CD4-positive, alpha-beta T cell treated with Interferon alpha-2 for 1 hour (primary cell): Measurements from ENCODE around the gene ZXDC.

Source experiments
- DNase-seq, 2 donors: peaks; one replicate each; pipeline ENCODE4 v3.0.0-alpha.2; 2020 to 2022

Gene ZXDC

DNA sequence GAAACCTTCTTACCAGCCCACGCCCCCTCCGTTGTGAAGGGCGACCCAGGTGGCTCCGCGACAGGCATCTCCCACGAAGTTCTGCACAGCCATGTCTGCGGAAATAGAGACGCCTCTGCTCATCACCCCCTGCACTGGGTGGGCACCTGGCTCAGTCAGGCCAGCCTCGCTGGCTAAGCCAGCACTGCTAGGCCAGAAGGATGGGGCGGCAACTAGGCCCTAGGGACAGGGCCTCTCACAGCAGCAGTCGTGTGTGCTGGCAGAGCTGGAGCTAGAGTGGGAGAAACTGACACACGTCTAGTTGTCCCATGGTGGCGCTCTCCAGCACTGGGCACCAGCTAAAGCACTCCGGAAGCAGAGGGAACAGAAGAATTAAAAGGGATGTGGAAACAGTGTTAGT, 12.5 kb upstream of the ZXDC start:
- DNase-seq = no peak

DNA sequence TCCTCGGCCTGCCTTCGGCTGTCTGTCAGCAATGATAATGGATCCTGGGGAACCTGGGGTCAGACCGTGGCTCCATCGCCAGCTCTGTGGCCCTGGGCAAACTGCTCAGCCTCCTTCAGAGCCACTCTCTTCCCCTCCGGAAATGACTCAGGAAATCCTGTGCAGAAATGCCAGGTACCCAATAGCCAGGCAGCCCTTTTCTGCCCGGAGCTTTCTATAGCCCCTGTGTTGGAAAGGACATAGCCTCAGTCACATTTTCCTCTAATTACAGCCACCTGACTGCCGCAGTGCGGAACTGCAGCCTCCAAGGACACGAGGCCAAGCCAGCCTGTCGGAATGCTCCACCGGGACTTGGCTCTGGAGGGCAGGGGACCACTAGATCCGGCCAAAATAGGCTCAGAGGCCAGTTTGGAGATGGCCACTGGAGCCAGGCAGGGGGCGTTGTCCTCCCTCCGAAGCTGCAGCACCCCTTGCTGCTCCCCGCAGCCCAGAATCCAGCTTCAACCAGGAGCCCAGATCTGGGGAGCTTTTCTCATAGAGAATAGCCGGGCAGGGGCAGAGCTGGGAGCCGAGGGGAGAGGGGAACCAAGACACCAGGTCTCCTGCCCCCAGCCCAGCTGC, 11.6 kb upstream of the ZXDC start:
- DNase-seq = no peak

DNA sequence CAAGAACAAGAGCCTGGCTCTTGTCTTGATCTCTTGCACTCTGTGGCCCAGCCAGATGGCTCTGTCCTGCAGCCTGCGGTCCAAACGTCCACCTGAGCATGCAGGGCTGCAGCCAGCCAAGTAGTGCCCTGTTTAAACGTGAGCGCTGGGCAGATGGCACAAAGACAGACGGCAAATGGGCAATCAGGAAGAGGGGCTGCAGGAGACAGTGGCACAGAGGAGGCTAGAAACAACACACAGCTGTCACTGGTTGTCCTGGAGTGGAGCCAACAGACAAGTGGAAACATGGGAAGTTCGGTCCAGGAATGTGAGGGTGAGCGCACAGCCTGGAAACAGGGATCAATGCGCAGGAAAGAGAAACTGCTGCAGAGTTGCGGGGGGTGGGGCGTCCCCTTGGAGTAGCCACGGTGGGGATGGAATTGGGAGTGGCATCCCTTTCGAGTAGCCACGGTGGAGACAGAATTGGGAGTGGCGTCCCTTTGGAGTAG, 10.7 kb upstream of the ZXDC start:
- DNase-seq = no peak

DNA sequence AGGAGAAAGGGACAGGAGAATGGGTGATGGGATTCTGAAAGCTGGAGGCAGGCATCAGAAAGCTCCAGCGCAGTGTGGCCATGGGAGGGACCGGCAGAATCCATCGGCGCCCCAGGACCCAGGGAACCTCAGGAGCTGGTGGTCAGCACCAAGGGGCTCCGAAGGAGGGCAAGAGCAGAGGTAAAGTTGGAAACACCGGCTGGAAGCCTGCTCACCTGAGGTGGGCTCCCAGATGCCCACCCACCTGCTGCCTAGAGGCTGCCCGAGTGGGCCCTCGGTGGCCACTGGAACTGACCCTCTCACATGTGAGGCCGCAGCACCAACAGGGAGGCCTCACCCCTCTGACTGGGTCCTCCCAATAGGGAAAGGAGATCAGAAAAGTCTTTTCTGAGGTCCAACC, 10.3 kb upstream of the ZXDC start:
- DNase-seq = no peak

DNA sequence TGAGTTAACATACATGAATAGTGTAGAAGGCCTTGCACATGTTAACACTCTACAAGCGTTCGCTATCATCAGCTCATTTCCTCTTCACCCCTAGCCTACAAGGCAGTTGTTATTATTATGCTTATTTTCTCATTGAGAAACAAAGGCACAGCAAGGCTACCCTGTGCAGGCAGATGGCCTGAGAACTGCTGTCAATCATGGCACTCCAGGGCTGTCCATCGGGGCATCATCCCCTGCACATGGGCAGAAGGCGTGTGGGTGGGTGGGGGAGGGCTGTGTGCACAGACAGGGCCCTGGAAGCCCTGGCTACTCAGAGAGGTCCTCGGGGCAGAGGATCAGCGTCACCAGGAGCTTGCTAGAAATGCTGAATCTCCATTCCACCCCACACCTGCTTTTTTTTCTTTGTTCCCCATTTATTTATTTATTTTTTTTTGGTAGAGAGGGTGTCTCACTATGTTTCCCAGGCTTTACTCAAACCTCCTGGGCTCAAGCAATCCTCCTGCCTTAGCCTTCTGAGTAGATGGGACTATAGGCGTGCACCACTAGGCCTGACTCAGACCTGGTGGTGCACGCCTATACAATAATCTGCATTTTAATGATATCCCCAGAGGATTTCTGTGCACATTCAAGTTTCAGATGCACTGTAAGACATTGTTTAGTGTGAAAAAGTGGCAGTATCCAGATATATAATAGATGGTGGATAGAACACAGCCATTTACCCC, 9.6 kb upstream of the ZXDC start:
- no peak for DNase-seq

DNA sequence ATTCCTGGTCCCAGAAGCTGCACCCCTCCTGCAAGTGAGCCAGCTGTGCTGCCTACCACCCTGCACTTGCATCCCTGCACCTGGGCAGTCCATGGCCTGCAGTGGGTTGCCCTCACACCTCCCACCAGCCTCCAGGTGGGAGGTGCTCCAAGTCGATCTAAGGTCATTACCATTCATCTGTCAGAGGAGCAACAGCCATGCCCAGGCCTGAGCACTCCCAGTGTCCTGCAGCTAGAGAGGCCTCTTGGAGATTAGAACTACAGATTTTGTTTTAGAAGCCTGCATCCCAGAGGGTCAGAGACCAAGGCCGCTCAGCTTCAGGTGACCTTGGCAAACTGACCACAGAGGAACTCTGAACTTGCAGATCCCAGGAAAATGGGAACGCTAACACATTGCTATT, 9.0 kb upstream of the ZXDC start:
- DNase-seq = no peak

DNA sequence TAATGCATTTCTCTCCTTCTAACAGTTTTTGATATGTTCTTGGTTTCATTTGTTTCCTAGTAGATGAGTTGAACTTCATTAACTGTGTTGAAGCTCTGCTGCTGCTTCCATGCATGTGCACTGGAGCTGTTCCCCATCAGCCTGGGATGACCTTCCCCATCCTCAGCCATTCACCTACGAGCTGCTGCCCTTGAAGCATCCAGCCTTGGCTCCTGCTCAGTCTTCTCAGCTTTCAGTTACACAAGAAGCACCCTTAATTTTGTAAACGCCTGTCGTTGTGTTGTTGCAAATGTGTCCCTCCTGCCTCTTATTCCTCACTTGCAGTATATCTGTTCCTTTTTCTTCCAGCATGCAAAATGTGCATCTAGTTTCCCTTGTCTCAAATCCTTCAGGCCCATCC, 8.5 kb upstream of the ZXDC start:
- no peak for DNase-seq

DNA sequence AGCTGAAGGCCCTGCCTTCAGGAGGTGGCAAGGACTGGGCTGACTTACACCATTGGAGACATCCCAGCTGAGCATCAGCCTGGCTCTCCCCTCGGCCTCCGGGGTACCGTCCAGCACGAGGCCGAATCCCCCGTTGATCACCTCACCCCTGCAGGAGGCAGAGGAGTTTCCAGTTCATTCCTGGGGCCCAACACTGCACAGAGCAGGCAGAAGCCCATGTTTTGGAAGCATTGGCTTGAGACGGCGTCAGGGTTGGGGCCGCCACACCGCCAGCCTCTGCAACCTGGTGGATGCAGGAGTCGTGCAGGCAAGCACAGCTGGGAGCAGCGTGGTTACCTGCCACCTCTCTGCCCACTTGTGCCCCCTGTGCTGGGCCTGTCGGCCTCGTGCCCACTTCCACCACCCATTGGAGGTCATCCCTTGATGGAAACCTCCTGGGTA, 7.7 kb upstream of the ZXDC start:
- DNase-seq = no peak

DNA sequence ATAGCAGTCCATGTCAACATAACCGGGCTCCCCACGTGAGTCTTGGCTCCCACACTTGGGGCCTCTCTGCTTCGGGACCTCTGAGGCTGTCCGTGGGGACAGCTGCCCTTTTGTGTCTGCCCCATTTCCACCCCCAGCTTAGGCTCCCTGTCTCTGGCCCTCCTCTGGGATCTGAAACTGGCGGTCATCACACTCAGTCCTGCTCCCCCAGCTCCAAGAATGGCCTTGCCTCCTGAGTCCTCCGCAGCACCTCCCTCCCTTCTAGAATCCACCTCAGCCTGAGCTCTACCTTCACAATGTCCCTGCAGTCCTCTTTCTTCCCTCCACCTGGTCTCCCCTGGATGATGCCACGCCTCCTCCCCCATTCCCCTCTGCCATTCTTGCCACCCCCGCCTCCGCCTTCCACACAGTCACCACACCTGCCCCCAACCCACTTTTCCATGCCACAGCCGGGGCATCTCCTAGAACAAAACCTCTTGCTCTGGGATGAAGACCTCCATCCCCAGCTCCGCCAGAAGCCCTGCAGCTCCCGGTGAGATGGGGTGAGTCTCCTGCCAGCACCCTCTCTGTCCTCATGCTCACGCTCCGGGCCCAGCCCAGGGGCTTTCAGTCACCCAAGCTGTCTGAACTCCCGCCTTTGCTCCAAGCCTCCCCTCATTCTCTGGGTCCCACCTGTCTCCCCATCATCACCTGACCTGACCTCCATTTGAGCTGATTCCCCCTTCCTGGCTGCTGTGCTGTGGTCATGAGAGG, 7.0 kb upstream of the ZXDC start:
- no peak for DNase-seq

DNA sequence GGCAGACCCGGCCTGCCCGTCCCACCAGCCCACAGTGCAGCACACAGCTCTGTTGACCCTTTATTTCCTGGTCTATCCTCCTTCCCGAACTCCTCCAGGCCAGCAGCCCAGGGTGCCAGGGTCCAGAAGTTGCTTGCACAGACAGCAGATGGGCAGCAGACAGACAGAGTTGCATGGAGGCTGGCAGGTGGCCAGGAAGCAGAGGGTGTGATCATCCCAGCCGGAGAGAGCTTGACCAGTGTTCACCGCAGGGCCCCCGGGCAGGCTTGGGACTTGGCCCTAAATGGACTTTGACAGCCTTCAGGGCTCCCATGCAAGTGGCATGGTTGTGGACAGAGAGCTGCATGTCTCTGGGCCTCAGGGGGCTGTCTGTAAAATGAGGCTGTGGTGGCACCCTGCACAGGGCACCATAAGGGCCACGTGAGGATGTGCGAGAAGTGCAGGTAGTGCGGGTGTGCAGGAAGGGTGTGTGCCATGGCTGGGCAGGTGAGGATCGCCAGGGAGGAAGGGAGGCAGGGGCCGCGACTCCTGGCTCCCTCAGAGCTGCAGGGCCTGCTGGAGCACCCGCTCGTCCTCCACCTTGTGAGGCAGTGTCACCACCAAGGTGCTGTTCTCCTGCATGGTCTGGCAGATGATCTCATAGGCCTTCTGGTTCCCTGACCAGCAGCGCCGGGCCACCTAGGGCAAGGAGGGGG, 6.3 kb upstream of the ZXDC start:
- no peak for DNase-seq

DNA sequence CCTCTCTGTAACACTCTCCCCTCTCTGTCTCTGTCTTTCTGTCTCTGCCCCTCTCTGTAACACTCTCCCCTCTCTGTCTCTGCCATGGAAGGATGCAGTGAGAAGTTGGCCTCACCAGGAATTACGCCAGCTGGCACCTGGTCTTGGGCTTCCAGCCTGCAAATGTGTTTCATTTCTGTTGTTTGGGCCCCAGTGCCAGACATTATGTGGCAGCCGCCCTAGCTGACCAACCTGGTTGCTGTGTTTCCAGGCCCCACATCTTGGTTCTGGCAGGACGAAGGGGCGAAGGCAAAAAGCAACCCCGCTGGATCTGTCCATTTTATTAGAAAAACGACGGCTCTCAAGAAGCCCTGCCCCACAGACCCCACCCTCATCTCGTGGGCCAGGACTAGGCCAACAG, 5.2 kb upstream of the ZXDC start:
- no peak for DNase-seq

DNA sequence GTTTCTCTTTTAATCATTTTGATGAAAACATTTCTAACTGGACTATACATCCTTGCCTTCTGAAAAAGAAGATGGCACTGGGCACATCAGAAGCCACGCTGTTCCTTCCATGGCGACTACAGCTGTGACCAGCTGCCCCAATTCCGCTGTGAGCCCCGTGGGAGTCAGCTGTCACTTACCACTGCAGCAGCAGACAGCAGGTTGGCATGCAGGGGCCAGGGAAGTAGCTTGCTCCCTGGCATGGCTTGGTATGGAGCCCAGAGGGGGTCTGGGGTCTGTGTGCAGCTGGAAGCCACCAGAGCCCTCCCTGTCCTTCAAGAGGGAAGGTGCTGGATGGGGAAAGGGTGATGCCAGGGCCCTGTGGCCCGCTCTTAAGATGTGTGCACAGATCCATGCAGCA, 4.5 kb upstream of the ZXDC start:
- no peak for DNase-seq

DNA sequence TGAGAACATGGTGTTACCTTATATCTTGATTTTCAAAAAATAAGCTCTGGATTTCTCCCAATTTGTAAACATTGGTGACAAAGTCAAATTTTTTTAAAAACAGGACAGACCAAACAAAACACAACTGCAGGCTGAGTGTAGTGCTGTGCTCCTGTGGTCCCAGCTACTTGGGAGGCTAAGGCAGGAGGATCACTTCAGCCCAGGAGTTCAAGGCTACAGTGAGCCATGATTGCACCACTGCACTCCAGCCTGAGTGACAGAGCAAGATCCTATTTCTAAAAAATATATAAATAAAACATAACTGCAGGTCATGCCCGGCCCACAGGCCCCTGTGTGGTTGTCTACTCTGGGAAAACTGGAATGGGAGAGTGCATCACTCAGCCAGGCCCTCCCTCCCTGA, 4.0 kb upstream of the ZXDC start:
- no peak for DNase-seq

DNA sequence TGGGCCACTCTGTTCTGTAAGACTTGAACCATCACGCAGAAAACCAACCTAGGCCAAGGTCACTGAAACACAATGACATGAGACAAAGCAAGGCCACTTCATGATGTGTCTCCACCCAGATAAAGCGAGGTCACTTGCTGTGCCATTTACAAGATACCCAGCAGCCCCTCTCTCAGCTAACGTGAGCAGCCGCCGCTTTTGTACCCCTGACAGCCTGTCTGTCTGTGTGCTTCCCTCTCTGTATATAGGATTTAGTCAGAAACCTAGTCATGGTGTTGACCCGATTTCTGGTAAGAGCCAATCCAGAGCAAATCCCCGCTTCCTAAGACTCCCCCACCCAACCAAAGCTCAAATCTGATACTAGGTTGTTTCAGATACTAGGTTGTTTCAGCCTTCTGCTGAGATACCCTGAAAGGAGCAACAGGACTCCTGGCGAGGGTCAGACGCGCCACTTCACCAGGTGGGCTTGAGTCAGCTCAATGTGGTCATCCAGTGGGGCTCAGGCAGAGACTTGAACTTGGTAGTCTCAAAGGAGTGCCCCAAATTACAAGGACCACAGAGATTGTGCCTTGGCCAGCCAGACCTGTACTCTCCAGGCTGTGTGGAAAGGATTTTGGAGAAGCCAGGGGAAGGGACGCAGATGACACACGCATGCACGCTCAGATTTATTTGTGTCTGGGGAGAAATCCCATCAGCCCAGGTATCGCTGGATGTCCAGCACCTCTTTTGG, 3.1 kb upstream of the ZXDC start:
- DNase-seq = no peak

DNA sequence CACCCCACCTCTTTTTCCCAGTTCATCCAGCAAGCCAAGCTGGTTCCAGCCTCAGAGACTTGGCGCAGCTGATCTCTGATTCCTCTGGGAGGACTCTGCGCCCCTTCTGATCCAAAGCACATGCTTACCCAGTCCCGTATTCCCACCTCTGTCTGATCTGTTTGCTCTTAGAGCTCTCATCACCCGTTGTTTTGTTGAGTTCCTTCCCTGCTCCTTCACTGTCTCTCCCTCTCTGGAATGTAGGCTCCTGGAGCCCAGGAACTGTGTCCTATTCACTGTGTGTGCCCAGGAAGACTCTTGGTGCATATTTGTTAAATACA, 1.3 kb upstream of the ZXDC start:
- DNase-seq = no peak

DNA sequence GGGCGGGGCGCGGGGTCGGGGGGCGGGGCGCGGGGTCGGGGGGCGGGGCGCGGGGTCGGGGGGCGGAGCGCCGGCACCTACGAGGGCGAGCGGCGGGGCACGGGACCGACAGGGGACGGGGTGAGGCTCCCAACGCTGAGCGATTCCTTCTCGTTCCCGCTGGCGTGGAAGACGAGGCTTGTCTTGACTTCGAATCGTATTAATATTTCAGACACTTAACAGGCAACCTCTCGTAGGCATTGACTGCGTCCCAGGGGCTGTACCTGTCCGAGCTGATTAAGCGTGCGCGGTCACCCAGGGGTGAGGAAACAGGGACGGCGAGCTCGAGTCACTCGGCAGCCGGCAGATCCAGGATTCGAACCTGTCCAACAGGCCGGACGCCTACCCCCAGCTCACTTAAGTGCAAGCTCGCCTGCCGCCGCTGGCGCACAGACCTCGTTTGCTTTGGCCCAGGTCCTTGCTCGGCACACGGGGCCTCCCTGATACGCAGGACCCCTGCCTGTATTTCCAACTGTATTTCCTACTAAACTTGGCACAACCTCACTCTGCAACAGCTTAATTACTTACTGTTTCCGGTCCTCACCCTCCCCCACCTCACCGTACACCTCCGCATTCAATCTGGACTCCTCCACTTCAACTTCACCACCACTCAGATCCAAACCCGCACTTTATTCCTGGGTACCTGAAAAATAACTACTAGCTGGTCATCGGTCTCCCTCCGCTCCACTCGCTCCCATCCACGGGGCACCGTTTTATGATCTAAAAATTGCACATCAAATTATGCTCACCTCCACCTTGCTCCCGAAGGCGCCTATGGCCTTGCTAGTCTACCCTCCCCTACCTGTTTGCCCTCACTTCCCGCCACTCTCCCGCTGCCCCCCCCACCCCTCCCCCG, 722 bp upstream of the ZXDC start:
- DNase-seq = no peak

DNA sequence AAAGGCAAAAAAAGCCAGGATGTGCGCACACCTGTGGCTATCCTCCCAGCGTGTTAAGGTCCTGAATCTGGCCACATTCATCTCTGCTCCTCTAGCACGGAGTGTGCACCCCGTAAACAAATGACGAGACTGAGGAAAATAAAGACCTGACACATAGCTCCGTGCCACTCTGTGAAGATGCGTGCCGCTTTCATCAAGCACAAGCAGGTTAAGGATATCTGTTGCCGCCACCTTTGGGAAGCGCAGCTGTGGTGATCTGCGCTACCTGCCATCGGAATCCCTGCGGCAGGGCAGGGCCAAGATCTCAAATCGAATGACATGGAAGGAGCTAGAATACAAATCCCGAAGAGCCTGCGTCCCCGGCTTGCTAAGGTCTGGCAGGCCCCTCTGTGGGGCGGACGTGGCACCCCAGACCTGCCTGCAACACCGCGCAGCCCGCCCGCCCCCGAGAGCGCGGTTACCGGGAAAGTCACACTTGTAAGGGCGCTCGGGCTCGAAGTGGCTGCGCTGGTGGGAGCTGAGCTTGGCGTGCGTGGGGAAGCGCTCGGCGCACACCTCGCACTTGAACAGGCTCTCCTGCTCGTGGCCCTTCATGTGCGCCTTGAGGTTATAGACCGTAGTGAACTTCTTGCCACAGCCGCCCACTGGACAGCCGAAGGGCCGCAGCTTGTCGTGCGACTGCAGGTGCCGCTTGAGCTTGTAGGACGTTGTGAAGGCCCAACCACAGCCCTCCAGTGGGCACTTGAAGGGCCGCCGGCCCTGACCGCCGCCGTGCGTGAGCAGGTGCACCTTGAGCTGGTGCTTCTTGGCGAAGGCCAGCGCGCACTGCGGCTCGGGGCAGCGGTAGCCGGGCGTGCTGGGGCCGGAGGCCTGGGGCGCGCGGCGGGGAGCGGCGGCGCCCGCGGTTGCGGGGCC, 936 bp downstream of the ZXDC start:
- DNase-seq = peak; percentile 33 to 35

DNA sequence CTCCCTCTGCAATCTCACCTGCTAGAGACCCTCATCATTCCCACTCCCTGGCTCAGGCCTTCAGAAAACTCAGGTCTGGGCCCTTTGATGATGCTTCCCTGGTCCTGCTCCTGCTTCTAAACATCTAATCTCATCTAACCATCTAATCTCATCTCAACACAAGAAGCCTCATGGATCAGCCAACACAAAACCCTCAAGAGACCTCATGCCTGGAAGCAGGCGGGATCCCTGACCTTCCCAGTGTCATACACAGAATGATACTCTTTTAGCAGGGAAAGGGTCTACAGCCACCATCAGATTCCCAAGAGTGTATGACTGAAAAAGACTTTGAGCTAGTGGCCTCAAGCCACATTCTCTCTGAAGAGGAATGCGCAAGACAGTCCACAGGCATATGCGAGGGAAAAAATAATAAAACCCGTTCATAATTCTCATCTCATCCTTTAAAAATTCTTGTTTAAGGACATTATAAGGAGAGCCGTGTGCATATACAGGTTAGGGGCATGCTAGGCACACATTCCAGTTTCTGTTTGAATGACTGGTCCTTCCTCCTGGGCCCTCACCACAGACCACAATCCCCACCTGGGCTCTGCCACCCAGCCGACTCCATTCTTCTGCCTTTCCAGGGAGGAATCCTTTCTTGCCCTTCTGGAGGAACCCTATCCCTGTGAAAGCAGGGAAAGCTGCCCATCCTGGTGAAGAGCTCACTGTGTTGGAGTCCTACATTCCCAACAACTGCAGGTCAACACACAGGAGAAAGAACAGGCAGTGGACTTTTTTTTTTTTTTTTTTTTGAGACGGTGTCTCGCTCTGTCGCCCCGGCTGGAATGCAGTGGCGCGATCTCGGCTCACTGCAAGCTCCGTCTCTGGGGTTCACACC, 2.2 kb downstream of the ZXDC start:
- no peak for DNase-seq

DNA sequence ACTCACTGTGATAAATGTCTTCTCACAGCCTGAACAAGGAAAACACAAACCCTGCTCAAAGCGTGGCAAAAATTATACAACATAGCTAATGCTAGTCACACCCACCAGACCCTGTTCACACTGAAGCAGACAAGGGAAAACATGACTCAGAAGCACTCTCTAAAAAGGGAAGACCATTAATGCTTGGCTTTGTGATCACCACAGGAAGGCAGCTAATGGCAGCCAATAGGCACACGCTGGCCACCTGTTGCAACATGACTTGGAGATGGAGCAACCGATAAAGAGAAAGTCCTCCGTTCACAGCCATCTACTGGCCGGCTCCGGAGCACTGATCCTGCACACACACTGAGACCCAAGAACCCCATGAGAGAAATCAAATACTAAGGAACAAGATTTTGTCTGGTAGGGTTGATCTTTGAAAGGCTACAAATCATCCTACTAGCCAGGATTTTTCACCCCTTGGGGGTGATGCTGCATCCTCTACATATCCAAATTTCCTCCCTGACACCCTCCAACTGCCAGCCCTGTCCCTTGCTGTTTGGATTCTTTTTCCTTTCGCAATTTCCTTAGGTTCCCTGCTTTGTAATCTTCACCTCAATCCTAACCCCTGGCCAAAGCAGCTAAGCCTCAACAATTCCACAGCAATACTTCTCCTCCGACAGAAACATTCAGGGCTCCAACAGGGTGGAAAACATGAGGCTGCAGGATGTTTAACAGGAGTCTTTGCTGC, 3.2 kb downstream of the ZXDC start:
- peak; percentile 21 to 71 for DNase-seq
